Parathyroid adenoma (tissue), 2 donors: Measurements from ENCODE around the gene EFNA3.

Experiments
- H2AFZ ChIP-seq: fragments of 300-600 bp; sonication (generic); one replicate; pipeline ENCODE4 v1.7.0; 2017; ENCODE audit warnings: antibody characterized with exemption, mild to moderate bottlenecking
- H3K27ac ChIP-seq: fragments of 300-600 bp; sonication (generic); one replicate; pipeline ENCODE4 v1.7.0; 2017
- H3K27me3 ChIP-seq: fragments of 300-600 bp; sonication (generic); one replicate; pipeline ENCODE4 v1.7.0; 2017; ENCODE audit warnings: low read length; ENCODE audit not compliant: control insufficient read depth, insufficient read depth
- H3K36me3 ChIP-seq: fragments of 300-600 bp; sonication (generic); one replicate; pipeline ENCODE4 v1.7.0; 2017; ENCODE audit warnings: low read length; ENCODE audit not compliant: control insufficient read depth, insufficient read depth
- H3K4me1 ChIP-seq: fragments of 300-600 bp; sonication (generic); one replicate; pipeline ENCODE4 v1.7.0; 2017; ENCODE audit warnings: control low read depth
- H3K4me2 ChIP-seq: fragments of 300-600 bp; sonication (generic); one replicate; pipeline ENCODE4 v1.7.0; 2017; ENCODE audit warnings: low read length
- H3K4me3 ChIP-seq: fragments of 300-600 bp; sonication (generic); one replicate; pipeline ENCODE4 v1.7.0; 2017; ENCODE audit warnings: low read depth, low read length
- H3K79me2 ChIP-seq: fragments of 300-600 bp; sonication (generic); one replicate; pipeline ENCODE4 v1.7.0; 2017; ENCODE audit warnings: control low read depth
- H3K9ac ChIP-seq: fragments of 300-600 bp; sonication (generic); one replicate; pipeline ENCODE4 v1.7.0; 2017; ENCODE audit warnings: mild to moderate bottlenecking
- H3K9me3 ChIP-seq: fragments of 300-600 bp; sonication (generic); one replicate; pipeline ENCODE4 v1.7.0; 2017; ENCODE audit warnings: low read length; ENCODE audit not compliant: control insufficient read depth
- TF ChIP-seq, protein P1 (sequence below): fragments of 300-600 bp; sonication (generic); IDR thresholded peaks from one replicate; pipeline ENCODE4 v1.7.0; 2017; ENCODE audit warnings: antibody characterized with exemption, mild to moderate bottlenecking
- donor health status: primary hyperparathyroidism.

EFNA3 gene

DNA sequence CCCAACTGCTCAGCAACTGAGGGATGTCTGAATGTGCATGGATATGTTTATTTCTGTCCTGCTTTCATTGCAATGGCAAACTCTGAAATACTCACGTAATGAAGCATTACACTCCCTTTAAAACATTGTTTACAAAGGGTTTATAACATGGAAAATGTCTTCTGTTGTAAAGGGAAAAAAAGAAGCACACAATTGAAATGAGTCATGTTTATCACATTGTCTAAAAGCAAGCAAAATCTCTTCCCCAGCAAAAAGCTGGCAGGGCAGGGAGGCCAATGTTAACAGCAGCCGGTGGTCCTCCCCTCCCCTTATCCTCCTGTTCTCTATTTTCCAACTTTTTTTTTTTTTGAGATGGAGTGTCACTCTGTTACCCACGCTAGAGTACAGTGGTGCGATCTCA lies 45.2 kb downstream of the EFNA3 start:
- Histone ChIP-seq H3K4me3 (no peak overlapping the region), H3K79me2 (no peaks in the 10 kb centered on the region), H2AFZ (no peak overlapping the region), H3K9me3 (no peaks in the 10 kb centered on the region), H3K4me2 (no peak overlapping the region), H3K36me3 (no peaks in the 10 kb centered on the region), H3K9ac (no peak overlapping the region), H3K4me1 (no peaks in the 10 kb centered on the region), H3K27me3 (no peaks in the 10 kb centered on the region), H3K27ac (no peak overlapping the region)
- TF ChIP-seq, protein P1, sequence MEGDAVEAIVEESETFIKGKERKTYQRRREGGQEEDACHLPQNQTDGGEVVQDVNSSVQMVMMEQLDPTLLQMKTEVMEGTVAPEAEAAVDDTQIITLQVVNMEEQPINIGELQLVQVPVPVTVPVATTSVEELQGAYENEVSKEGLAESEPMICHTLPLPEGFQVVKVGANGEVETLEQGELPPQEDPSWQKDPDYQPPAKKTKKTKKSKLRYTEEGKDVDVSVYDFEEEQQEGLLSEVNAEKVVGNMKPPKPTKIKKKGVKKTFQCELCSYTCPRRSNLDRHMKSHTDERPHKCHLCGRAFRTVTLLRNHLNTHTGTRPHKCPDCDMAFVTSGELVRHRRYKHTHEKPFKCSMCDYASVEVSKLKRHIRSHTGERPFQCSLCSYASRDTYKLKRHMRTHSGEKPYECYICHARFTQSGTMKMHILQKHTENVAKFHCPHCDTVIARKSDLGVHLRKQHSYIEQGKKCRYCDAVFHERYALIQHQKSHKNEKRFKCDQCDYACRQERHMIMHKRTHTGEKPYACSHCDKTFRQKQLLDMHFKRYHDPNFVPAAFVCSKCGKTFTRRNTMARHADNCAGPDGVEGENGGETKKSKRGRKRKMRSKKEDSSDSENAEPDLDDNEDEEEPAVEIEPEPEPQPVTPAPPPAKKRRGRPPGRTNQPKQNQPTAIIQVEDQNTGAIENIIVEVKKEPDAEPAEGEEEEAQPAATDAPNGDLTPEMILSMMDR: no peak

- H3K4me1 ChIP-seq: no peaks in the 10 kb centered on the region
- H3K9ac ChIP-seq: no peak overlapping the region
- H3K36me3 ChIP-seq: no peaks in the 10 kb centered on the region
These were observed 46.1 kb downstream of the EFNA3 start for GRCh38 chr1:155124503-155125463.

DNA sequence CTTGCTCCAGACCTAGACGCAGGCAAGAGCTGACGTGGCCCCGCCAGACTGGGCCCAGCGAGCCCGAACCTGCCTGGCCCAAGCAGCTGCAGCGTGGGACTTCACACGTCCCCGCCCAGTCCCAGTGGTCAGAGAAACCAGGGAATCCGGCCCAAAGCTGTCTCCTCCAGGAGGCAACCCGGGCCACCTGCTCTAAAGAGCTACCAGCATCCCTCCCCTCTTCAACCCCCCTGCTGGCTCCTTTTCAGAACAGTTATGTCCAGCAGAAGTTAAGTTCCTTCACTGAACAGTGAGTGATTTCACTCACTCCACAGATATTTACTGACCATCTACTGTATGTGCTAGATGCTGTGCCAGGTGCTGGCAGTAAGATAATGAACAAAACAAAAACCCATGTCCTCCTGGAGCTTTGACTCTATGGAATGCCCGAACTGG lies 46.9 kb downstream of the EFNA3 start:
- TF ChIP-seq, protein P1: no peak
- Histone ChIP-seq H3K9me3 (no peaks in the 10 kb centered on the region), H3K79me2 (no peaks in the 10 kb centered on the region), H3K4me3 (no peak overlapping the region), H3K27ac (no peak overlapping the region), H3K9ac (no peak overlapping the region), H3K27me3 (no peaks in the 10 kb centered on the region), H3K4me2 (no peak overlapping the region), H2AFZ (no peak overlapping the region), H3K4me1 (peaks cover 2% of the 10 kb centered on the region), H3K36me3 (no peaks in the 10 kb centered on the region)

More at GRCh38 chr1:155124503-155125463, 46.1 kb downstream of the EFNA3 start:
- Histone ChIP-seq H3K27ac (no peak overlapping the region), H3K4me3 (no peak overlapping the region), H3K9me3 (no peaks in the 10 kb centered on the region), H3K79me2 (no peaks in the 10 kb centered on the region), H3K4me2 (no peak overlapping the region), H2AFZ (no peak overlapping the region), H3K27me3 (no peaks in the 10 kb centered on the region)
- TF ChIP-seq, protein P1: no peak

- Histone ChIP-seq H3K36me3 (no peaks in the 10 kb centered on the region), H3K4me3 (no peak overlapping the region), H3K79me2 (no peaks in the 10 kb centered on the region), H2AFZ (no peak overlapping the region), H3K9ac (no peak overlapping the region), H3K4me1 (peaks cover 2% of the 10 kb centered on the region), H3K27me3 (no peaks in the 10 kb centered on the region), H3K27ac (no peak overlapping the region), H3K9me3 (no peaks in the 10 kb centered on the region), H3K4me2 (no peak overlapping the region)
- TF ChIP-seq, protein P1: no peak
These were observed 47.4 kb downstream of the EFNA3 start for GRCh38 chr1:155125946-155126555.
